HEK293 (cell line): ENCODE results near the gene NOM1.

ENCODE experiments used
- CTCF ChIA-PET: fragments of 350-600 bp; formaldehyde crosslinking; extraction: SDS; loops from one replicate; lab custom pipeline; 2021; ENCODE audit warnings: antibody characterized with exemption; lab: Yijun Ruan, JAX
- POLR2A ChIA-PET: fragments of 300-600 bp; formaldehyde crosslinking; extraction: SDS; loops from one replicate; lab custom pipeline; 2020; ENCODE audit warnings: antibody characterized with exemption, inconsistent platforms; lab: Yijun Ruan, JAX
- H3K27ac ChIP-seq: fragments of 200-500 bp; sonication (Bioruptor generic); 2 replicates; pipeline ENCODE4 v1.5.1; 2014; ENCODE audit warnings: low read depth, low read length, control low read depth, inconsistent platforms; ENCODE audit errors: extremely low read depth
- H3K36me3 ChIP-seq, 2 experiments: fragments of 200-500 bp in 1 of 2; sonication (Bioruptor generic) in 1 of 2; 1 replicate in 1 of 2; 2 replicates in 1 of 2; pipeline ENCODE4 v1.5.1; 2014 to 2017; ENCODE audit warnings: inconsistent platforms in 2 of 2, low read length in 2 of 2; ENCODE audit not compliant: control insufficient read depth in 2 of 2, insufficient read depth in 1 of 2
- H3K4me1 ChIP-seq: fragments of 200-500 bp; sonication (Bioruptor generic); 2 replicates; pipeline ENCODE4 v1.5.1; 2014; ENCODE audit warnings: mild to moderate bottlenecking, low read length, inconsistent platforms; ENCODE audit not compliant: control insufficient read depth, insufficient read depth
- H3K4me3 ChIP-seq: 2 replicates; pipeline ENCODE4 v1.5.1; 2011; ENCODE audit warnings: low read depth, mild to moderate bottlenecking, control low read depth, low read length, moderate library complexity
- H3K9me3 ChIP-seq: fragments of 200-500 bp; sonication (Bioruptor generic); 2 replicates; pipeline ENCODE4 v1.5.1; 2014; ENCODE audit warnings: low read depth, low read length, inconsistent platforms; ENCODE audit not compliant: control insufficient read depth, insufficient read depth
- GLIS2 ChIP-seq: fragments of 450-650 bp; formaldehyde crosslinking; IDR thresholded peaks from 2 replicates; pipeline ENCODE4 v1.5.1; 2016; ENCODE audit warnings: missing biosample characterization, missing genetic modification characterization
- KLF1 ChIP-seq: fragments of 450-650 bp; formaldehyde crosslinking; IDR thresholded peaks from 2 replicates; pipeline ENCODE4 v1.5.1; 2016; ENCODE audit warnings: missing biosample characterization, missing genetic modification characterization
- PATZ1 ChIP-seq: fragments of 450-650 bp; formaldehyde crosslinking; IDR thresholded peaks from 2 replicates; pipeline ENCODE4 v1.5.1; 2016; ENCODE audit warnings: missing biosample characterization, missing genetic modification characterization
- PRDM2 ChIP-seq: fragments of 450-650 bp; formaldehyde crosslinking; IDR thresholded peaks from 2 replicates; pipeline ENCODE4 v1.5.1; 2016; ENCODE audit warnings: missing biosample characterization, missing genetic modification characterization, borderline replicate concordance
- SP2 ChIP-seq: fragments of 450-650 bp; formaldehyde crosslinking; IDR thresholded peaks from 2 replicates; pipeline ENCODE4 v1.5.1; 2016; ENCODE audit warnings: missing biosample characterization, missing genetic modification characterization
- ZBTB17 ChIP-seq: fragments of 450-650 bp; formaldehyde crosslinking; IDR thresholded peaks from 2 replicates; pipeline ENCODE4 v1.5.1; 2016; ENCODE audit warnings: missing biosample characterization, missing genetic modification characterization
- ZBTB20 ChIP-seq: fragments of 450-650 bp; formaldehyde crosslinking; IDR thresholded peaks from 2 replicates; pipeline ENCODE4 v1.5.1; 2016; ENCODE audit warnings: missing biosample characterization, missing genetic modification characterization
- ZNF112 ChIP-seq: fragments of 450-650 bp; formaldehyde crosslinking; IDR thresholded peaks from 2 replicates; pipeline ENCODE4 v1.5.0; 2017; ENCODE audit warnings: missing biosample characterization, missing genetic modification characterization
- ZNF211 ChIP-seq: fragments of 450-650 bp; formaldehyde crosslinking; IDR thresholded peaks from 2 replicates; pipeline ENCODE4 v1.5.1; 2016; ENCODE audit warnings: low read depth, missing biosample characterization, missing genetic modification characterization
- ZNF341 ChIP-seq: fragments of 450-650 bp; formaldehyde crosslinking; IDR thresholded peaks from 2 replicates; pipeline ENCODE4; 2016; ENCODE audit warnings: low read depth, missing biosample characterization, missing genetic modification characterization
- ZNF624 ChIP-seq: fragments of 450-650 bp; formaldehyde crosslinking; IDR thresholded peaks from 2 replicates; pipeline ENCODE4 v1.5.1; 2017; ENCODE audit warnings: missing biosample characterization, missing genetic modification characterization
- ZSCAN30 ChIP-seq: fragments of 450-650 bp; IDR thresholded peaks from 2 replicates; pipeline ENCODE4 v1.5.1; 2018; ENCODE audit warnings: missing biosample characterization, mild to moderate bottlenecking, missing genetic modification characterization, moderate library complexity

NOM1 gene

GRCh38 chr7:157007470-157008066 is 58.1 kb downstream of the NOM1 start (continued):
- TF ChIP-seq PRDM2 (no peak), ZSCAN30 (tag by site-specific recombination) (peak; percentile 87; the same call in 1 of the 2 replicates), ZNF624 (tag by site-specific recombination) (no peak)

- peak; percentile 42; the same call in 1 of the 2 replicates for TF ChIP-seq GLIS2 (tag by site-specific recombination)
- TF ChIP-seq KLF1 = peak; percentile 23; the same call in 1 of the 2 replicates
- no peak for TF ChIP-seq ZNF211 (tag by site-specific recombination)
- peak; percentile 88 for TF ChIP-seq ZBTB20 (tag by site-specific recombination)
- peak; percentile 25; the same call in 1 of the 2 replicates for TF ChIP-seq ZBTB17 (tag by site-specific recombination)
- no peak for TF ChIP-seq ZNF112 (tag by site-specific recombination)
- TF ChIP-seq SP2 = peak; percentile 13; the same call in 1 of the 2 replicates
- peak; percentile 19; the same call in 1 of the 2 replicates for TF ChIP-seq PATZ1 (tag by site-specific recombination)
- peak; percentile 75 for TF ChIP-seq ZNF341 (tag by site-specific recombination)
- TF ChIP-seq, all 188 proteins: peak for 7
- Histone ChIP-seq H3K4me3 (peak overlapping the region; percentile 71), H3K4me1 (peaks cover 10% of the 10 kb centered on the region; the same call in 1 of the 2 replicates), H3K9me3 (no peaks in the 10 kb centered on the region), H3K36me3 (peaks cover 0 to 27% of the 10 kb centered on the region in 2 experiments; a peak in 2 of 3 replicates), H3K27ac (peak overlapping the region; percentile 8; the same call in 1 of the 2 replicates)
- ChIA-PET CTCF (interaction anchor here (0.5 kb wide), 1 partner anchor 1410 kb away, joined by 3 read pairs; no protein-coding TSS in a partner anchor), POLR2A (interaction anchor here (1.2 kb wide), 1 partner anchor 8 kb away, joined by 3 read pairs; no protein-coding TSS in a partner anchor)
These were observed 59.0 kb downstream of the NOM1 start for GRCh38 chr7:157008206-157009169.
